Stimulated activated CD8-positive, alpha-beta memory T cell treated with anti-CD3 and anti-CD28 coated beads, Interleukin-7, amount 100 ng/mL, for 48 hours (primary cell): ENCODE results near the gene PALMD.

ENCODE experiments used
- DNase-seq, 2 donors: peaks; one replicate each; pipeline ENCODE4 v3.0.0-alpha.2; 2020; ENCODE audit warnings: low read depth in 1 of 2; ENCODE audit errors: extremely low read depth in 1 of 2

The PALMD gene

GRCh38 chr1:99634971-99635624 is 10.8 kb upstream of the PALMD start:
- no peak for DNase-seq

GRCh38 chr1:99635664-99636063 is 10.2 kb upstream of the PALMD start:
- DNase-seq, result no peak

- DNase-seq, result no peak
These were observed 9.2 kb upstream of the PALMD start for GRCh38 chr1:99636647-99637175.

GRCh38 chr1:99638853-99639252 is 7.1 kb upstream of the PALMD start:
- no peak for DNase-seq

- DNase-seq, result no peak
These were observed 6.5 kb upstream of the PALMD start for GRCh38 chr1:99639408-99639807.

- DNase-seq, result no peak
These were observed 6.0 kb upstream of the PALMD start for GRCh38 chr1:99639945-99640344.

GRCh38 chr1:99640672-99641071 is 5.2 kb upstream of the PALMD start:
- no peak for DNase-seq

GRCh38 chr1:99641558-99641957 is 4.4 kb upstream of the PALMD start:
- DNase-seq, result no peak

- DNase-seq, result no peak
These were observed 3.9 kb upstream of the PALMD start for GRCh38 chr1:99642053-99642452.

GRCh38 chr1:99643021-99643779 is 2.7 kb upstream of the PALMD start:
- DNase-seq, result no peak

GRCh38 chr1:99644279-99645004 is 1.5 kb upstream of the PALMD start:
- no peak for DNase-seq

- no peak for DNase-seq
These were observed 710 bp upstream of the PALMD start for GRCh38 chr1:99645203-99645602.

GRCh38 chr1:99646868-99647267 is 955 bp downstream of the PALMD start:
- DNase-seq, result no peak

- no peak for DNase-seq
These were observed 1.6 kb downstream of the PALMD start for GRCh38 chr1:99647490-99647889.

- no peak for DNase-seq
These were observed 2.2 kb downstream of the PALMD start for GRCh38 chr1:99648107-99648506.

GRCh38 chr1:99650030-99650429 is 4.1 kb downstream of the PALMD start:
- no peak for DNase-seq

GRCh38 chr1:99650773-99651437 is 5.0 kb downstream of the PALMD start:
- DNase-seq, result no peak

- DNase-seq, result no peak
These were observed 7.0 kb downstream of the PALMD start for GRCh38 chr1:99652881-99653281.

GRCh38 chr1:99655376-99655775 is 9.5 kb downstream of the PALMD start:
- DNase-seq, result no peak

- no peak for DNase-seq
These were observed 10.8 kb downstream of the PALMD start for GRCh38 chr1:99656701-99657100.
